GM12878 (cell line): ENCODE results near the gene CCDC170.

Experiments
- CHD4 ChIP-seq: fragments of 200-600 bp; sonication (generic); IDR thresholded peaks from 2 replicates; pipeline ENCODE4 v1.6.1; 2016; ENCODE audit warnings: mild to moderate bottlenecking
- CTCF ChIP-seq, 3 experiments: IDR thresholded peaks in 2 of 3; conservative IDR thresholded peaks in 1 of 3; 2 replicates each; pipeline ENCODE4 v1.5.1; 2011; ENCODE audit warnings: low read depth in 3 of 3, low read length in 3 of 3, mild to moderate bottlenecking in 3 of 3, control low read depth in 2 of 3, moderate library complexity in 2 of 3, inconsistent platforms in 1 of 3, mixed read lengths in 1 of 3; ENCODE audit not compliant: control insufficient read depth in 2 of 3, insufficient read depth in 1 of 3; ENCODE audit errors: extremely low read depth in 1 of 3
- EGR1 ChIP-seq, 2 experiments: IDR thresholded peaks; 1 replicate in 1 of 2; 2 replicates in 1 of 2; pipeline ENCODE4 v1.6.1; 2011 to 2012; ENCODE audit warnings: low read depth in 2 of 2, low read length in 2 of 2, borderline replicate concordance in 1 of 2, mild to moderate bottlenecking in 1 of 2, moderate library complexity in 1 of 2
- EP300 ChIP-seq, 2 experiments: fragments of 150-350 bp in 1 of 2; IDR thresholded peaks; 2 replicates each; pipeline ENCODE4 v1.6.1; 2011 to 2012; ENCODE audit warnings: low read depth in 2 of 2, low read length in 2 of 2, borderline replicate concordance in 1 of 2, improper control_type of control experiment in 1 of 2, inconsistent platforms in 1 of 2; ENCODE audit not compliant: control insufficient read depth in 1 of 2
- FOS ChIP-seq: IDR thresholded peaks from 3 replicates; pipeline ENCODE4 v1.6.1; 2011; ENCODE audit warnings: borderline replicate concordance; ENCODE audit not compliant: insufficient read length; ENCODE audit errors: extremely low read depth
- JUND ChIP-seq: IDR thresholded peaks from 2 replicates; pipeline ENCODE4 v1.6.1; 2012; ENCODE audit warnings: low read depth, mild to moderate bottlenecking, low read length, improper control_type of control experiment, moderate library complexity
- KAT2A ChIP-seq: conservative IDR thresholded peaks from 2 replicates; pipeline ENCODE4 v1.6.1; 2011; ENCODE audit warnings: low read depth, low read length; ENCODE audit not compliant: control insufficient read depth
- POLR2A ChIP-seq: IDR thresholded peaks from 2 replicates; pipeline ENCODE4 v1.6.1; 2011; ENCODE audit warnings: low read depth, mild to moderate bottlenecking, low read length
- POLR2AphosphoS2 ChIP-seq: IDR thresholded peaks from 2 replicates; pipeline ENCODE4 v1.6.1; 2011; ENCODE audit warnings: low read depth, mild to moderate bottlenecking, low read length, improper control_type of control experiment, moderate library complexity
- REST ChIP-seq: IDR thresholded peaks from 2 replicates; pipeline ENCODE4 v1.6.1; 2012; ENCODE audit warnings: mild to moderate bottlenecking, low read depth, low read length
- ZNF274 ChIP-seq: IDR thresholded peaks from one replicate; pipeline ENCODE4 v1.8.0; 2011; ENCODE audit not compliant: insufficient read length, insufficient read depth
- TF ChIP-seq, protein P1 (sequence below): IDR thresholded peaks from 2 replicates; pipeline ENCODE4 v1.6.1; 2011; ENCODE audit warnings: low read depth, low read length, improper control_type of control experiment, borderline replicate concordance

DNA sequence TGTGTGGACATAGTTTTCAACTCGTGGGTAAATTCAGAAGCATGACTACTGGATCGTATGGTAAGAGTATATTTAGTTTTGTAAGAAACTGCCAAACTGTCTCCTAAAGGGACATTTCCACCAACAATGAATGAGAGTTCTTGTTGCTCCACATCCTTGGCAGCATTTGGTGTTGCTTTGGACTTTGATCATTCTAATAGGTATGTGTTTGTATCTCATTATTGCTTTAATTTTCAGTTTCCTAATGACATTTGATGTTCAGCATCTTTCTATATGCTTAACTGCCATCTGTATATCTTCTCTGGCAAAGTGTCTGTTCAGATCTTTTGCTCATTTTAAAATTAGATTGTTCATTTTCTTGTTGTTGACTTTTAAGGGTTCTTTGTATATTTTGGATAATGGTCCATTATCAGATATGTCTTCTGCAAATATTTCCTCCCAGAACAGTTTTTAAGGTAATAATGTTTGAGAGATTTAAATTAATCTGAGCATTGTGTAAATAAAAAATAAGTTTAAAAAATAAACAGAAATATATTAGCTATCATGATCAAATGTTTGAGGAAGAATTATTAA is 138.7 kb downstream of the CCDC170 start:
- TF ChIP-seq FOS (no peak), POLR2AphosphoS2 (no peak), CTCF (IDR thresholded peaks at IDR 0.05 in 2 of 3, conservative IDR thresholded peaks at IDR 0.05 in 1 of 3; ENCODE audit: control insufficient read depth in 2 of 3, extremely low read depth in 1 of 3, insufficient read depth in 1 of 3, low read depth in 3 of 3, low read length in 3 of 3) (no peak), CHD4 (no peak), JUND (no peak), EP300 (IDR thresholded peaks at IDR 0.05; ENCODE audit: borderline replicate concordance in 1 of 2, control insufficient read depth in 1 of 2, low read depth in 2 of 2, low read length in 2 of 2) (no peak), EGR1 (IDR thresholded peaks at IDR 0.05; ENCODE audit: borderline replicate concordance in 1 of 2, low read depth in 2 of 2, low read length in 2 of 2) (no peak), REST (no peak), KAT2A (no peak), POLR2A (no peak), ZNF274 (no peak)
- TF ChIP-seq, protein P1, sequence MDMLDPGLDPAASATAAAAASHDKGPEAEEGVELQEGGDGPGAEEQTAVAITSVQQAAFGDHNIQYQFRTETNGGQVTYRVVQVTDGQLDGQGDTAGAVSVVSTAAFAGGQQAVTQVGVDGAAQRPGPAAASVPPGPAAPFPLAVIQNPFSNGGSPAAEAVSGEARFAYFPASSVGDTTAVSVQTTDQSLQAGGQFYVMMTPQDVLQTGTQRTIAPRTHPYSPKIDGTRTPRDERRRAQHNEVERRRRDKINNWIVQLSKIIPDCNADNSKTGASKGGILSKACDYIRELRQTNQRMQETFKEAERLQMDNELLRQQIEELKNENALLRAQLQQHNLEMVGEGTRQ, result no peak
